ENCODE results near the gene TMEM30A.
A peak's percentile ranks its signal among the peaks of the same experiment; 100 is the strongest.

Gene TMEM30A

DNA sequence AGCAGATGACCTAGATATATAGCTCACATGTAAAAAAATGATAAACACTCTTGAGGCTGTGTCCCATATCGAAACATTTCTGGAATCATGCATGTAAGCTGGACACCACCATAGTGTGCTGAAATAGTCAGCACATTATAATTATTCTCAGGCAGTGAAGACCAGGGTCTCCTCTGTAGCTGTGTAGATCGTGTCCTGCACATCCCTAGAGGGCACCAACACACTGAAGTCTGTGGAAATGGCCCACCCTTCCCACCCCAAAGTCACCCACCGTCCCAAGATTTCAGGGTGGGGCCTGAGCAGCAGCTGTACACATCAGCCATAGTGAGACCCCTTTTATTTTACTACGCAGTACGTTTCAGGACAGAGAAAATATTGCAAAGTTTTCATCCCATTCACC lies 21.0 kb upstream of the TMEM30A start:
- no peak for DNase-seq (ENCODE audit: low read depth)
- H3K4me3 ChIP-seq (ENCODE audit: low read length), result no peak overlapping the region
- no peak for TF ChIP-seq CTCF (conservative IDR thresholded peaks at IDR 0.05; ENCODE audit: low read length)

DNA sequence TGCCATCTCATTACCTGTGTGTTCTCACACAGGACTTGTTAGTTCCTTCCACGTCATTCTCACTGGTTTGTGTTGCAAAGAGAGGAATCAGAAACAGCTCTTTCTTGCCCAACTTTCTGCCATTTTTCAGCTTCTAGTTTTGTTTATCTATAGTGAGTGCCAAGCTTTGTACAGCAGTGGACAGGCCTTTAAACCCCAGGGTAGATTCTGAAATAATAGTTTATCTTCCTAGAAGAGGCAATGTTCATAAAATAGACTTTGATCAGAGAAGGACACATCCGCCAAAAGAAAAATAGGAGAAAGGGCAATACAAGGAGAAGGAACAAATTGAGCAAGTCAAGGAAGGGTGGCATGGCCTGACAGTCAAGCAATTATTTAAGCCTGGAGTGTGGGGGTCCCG lies 17.7 kb upstream of the TMEM30A start:
- no peak for DNase-seq (ENCODE audit: low read depth)
- no peak overlapping the region for H3K4me3 ChIP-seq (ENCODE audit: low read length)
- no peak for TF ChIP-seq CTCF (conservative IDR thresholded peaks at IDR 0.05; ENCODE audit: low read length)

- H3K4me3 ChIP-seq (ENCODE audit: low read length), result no peak overlapping the region
- no peak for DNase-seq (ENCODE audit: low read depth)
- TF ChIP-seq CTCF (conservative IDR thresholded peaks at IDR 0.05; ENCODE audit: low read length), result no peak
These were observed 16.9 kb upstream of the TMEM30A start for GRCh38 chr6:75301537-75301936.

DNA sequence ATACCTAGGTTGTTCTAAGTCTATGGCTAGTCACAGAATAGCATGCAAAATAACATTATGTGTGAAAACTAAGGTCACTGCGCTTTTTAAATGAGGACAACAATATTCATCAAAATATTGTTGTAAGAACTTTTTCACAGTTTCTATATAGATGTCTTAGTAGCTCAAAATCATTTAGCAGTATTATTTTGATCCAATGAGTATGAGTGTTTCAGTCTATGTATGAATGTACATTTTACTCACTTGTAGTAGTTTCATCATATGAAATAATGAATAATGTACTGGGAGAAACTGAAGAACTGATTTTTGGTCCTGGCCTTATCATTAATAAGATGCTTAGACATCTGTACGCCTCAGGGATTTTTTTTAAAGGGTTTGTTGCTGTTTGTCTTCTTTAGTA lies 16.5 kb upstream of the TMEM30A start:
- TF ChIP-seq CTCF (conservative IDR thresholded peaks at IDR 0.05; ENCODE audit: low read length), result no peak
- no peak for DNase-seq (ENCODE audit: low read depth)
- no peak overlapping the region for H3K4me3 ChIP-seq (ENCODE audit: low read length)

DNA sequence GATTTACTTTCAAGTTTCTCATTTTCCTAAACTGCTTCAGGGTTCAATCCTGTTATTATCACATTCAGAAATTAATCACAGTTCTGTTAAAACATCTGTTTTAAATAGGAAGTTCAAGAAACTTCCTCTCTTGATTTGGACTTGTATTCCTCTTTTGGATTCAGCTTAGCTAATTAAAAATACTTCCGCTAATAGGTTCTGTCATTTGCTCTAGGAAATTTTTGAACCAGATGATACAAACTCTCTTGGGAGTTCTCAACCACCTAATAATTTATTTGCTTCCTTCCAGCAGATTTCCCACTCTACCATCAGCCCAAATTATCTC lies 15.9 kb upstream of the TMEM30A start:
- H3K4me3 ChIP-seq (ENCODE audit: low read length), result no peak overlapping the region
- no peak for TF ChIP-seq CTCF (conservative IDR thresholded peaks at IDR 0.05; ENCODE audit: low read length)
- no peak for DNase-seq (ENCODE audit: low read depth)

GRCh38 chr6:75299801-75300530 lies 15.4 kb upstream of the TMEM30A start:
- TF ChIP-seq CTCF (conservative IDR thresholded peaks at IDR 0.05; ENCODE audit: low read length), result no peak
- peak; percentile 29 for DNase-seq (ENCODE audit: low read depth)
- no peak overlapping the region for H3K4me3 ChIP-seq (ENCODE audit: low read length)

Data from AG10803 (cell line).